Measurements from ENCODE around the gene LGR6. TPM values are rescaled to one million over a fixed set of nuclear protein-coding genes. Genes with fewer than 3 reads are reported as not detected.

The LGR6 gene
- total and polyA plus RNA-seq, 3 donors from 2014 or later, result 8.1 to 18.4 (median 8.3) TPM

- 91 to 93% methylated on average over 2 of the region's 2 CpGs for WGBS, 2 donors
- Histone ChIP-seq H3K27me3 (no peaks in the 10 kb centered on the region), H3K27ac (no peak overlapping the region), H3K36me3 (ENCODE audit: low read depth, missing control alignments) (no peaks in the 10 kb centered on the region), H3K9me3 (no peaks in the 10 kb centered on the region), H3K4me1 (peaks cover 7% of the 10 kb centered on the region), H3K4me3 (no peak overlapping the region)
- TF ChIP-seq POLR2A (IDR thresholded peaks at IDR 0.05) (no peak), CTCF (IDR thresholded peaks at IDR 0.05) (no peak)
- intact Hi-C loops (cut with DNase I; ENCODE audit: low total_unique reads), result no loop called here
- no peak for DNase-seq
These were observed 42.6 kb upstream of the LGR6 start for GRCh38 chr1:202151045-202151444.

GRCh38 chr1:202152399-202152798 is 41.2 kb upstream of the LGR6 start:
- Histone ChIP-seq H3K27ac (no peak overlapping the region), H3K9me3 (no peaks in the 10 kb centered on the region), H3K4me1 (peaks cover 16% of the 10 kb centered on the region), H3K27me3 (no peaks in the 10 kb centered on the region), H3K36me3 (ENCODE audit: low read depth, missing control alignments) (no peaks in the 10 kb centered on the region), H3K4me3 (no peak overlapping the region)
- no peak for DNase-seq
- 80 to 96% methylated on average over 5 to 10 of the region's 10 CpGs for WGBS, 2 donors
- TF ChIP-seq POLR2A (IDR thresholded peaks at IDR 0.05), result no peak
- TF ChIP-seq CTCF (IDR thresholded peaks at IDR 0.05), result no peak
- intact Hi-C loops (cut with DNase I; ENCODE audit: low total_unique reads), result no loop called here

- Histone ChIP-seq H3K4me3 (no peak overlapping the region), H3K4me1 (peaks cover 20% of the 10 kb centered on the region), H3K36me3 (ENCODE audit: low read depth, missing control alignments) (no peaks in the 10 kb centered on the region), H3K9me3 (no peaks in the 10 kb centered on the region), H3K27ac (no peak overlapping the region), H3K27me3 (no peaks in the 10 kb centered on the region)
- 86 to 92% methylated on average over 4 of the region's 4 CpGs for WGBS, 2 donors
- no peak for DNase-seq
- intact Hi-C loops (cut with DNase I; ENCODE audit: low total_unique reads), result no loop called here
- TF ChIP-seq CTCF (IDR thresholded peaks at IDR 0.05), result no peak
- TF ChIP-seq POLR2A (IDR thresholded peaks at IDR 0.05), result no peak
These were observed 40.3 kb upstream of the LGR6 start for GRCh38 chr1:202153284-202153683.

- no peak for TF ChIP-seq POLR2A (IDR thresholded peaks at IDR 0.05)
- no peak for TF ChIP-seq CTCF (IDR thresholded peaks at IDR 0.05)
- H3K4me1 ChIP-seq, result peaks cover 27% of the 10 kb centered on the region
- H3K36me3 ChIP-seq (ENCODE audit: low read depth, missing control alignments), result no peaks in the 10 kb centered on the region
- no peak overlapping the region for H3K4me3 ChIP-seq
- no peaks in the 10 kb centered on the region for H3K9me3 ChIP-seq
- no peaks in the 10 kb centered on the region for H3K27me3 ChIP-seq
- DNase-seq, result no peak
- H3K27ac ChIP-seq, result no peak overlapping the region
- intact Hi-C loops (cut with DNase I; ENCODE audit: low total_unique reads), result no loop called here
- WGBS, 2 donors, result 90 to 91% methylated on average over 10 of the region's 10 CpGs
These were observed 39.3 kb upstream of the LGR6 start for GRCh38 chr1:202154148-202154765.

Data from testis (tissue), 3 donors.